Omental fat pad (tissue), 4 donors: Measurements from ENCODE around the gene KHDRBS2. TPM values are rescaled to one million over a fixed set of nuclear protein-coding genes. Genes with fewer than 3 reads are reported as not detected.

ENCODE experiments used
- ATAC-seq: fragments of 150-250 bp; one replicate; pipeline ENCODE4 v1.9.1; 2016; ENCODE audit warnings: mild to moderate bottlenecking, moderate library complexity; ENCODE audit not compliant: low FRiP score
- DNase-seq: peaks from one replicate; pipeline ENCODE4 v3.0.0-alpha.2; 2019; ENCODE audit warnings: low spot score
- CTCF ChIP-seq, 3 donors: fragments of 450-650 bp; IDR thresholded peaks; one replicate each; pipeline ENCODE4 v1.5.1; 2016 to 2017; ENCODE audit warnings: antibody characterized with exemption in 3 of 3, mild to moderate bottlenecking in 3 of 3, moderate library complexity in 2 of 3
- total RNA-seq, 4 donors: library from RNA; depleted of rRNA; stranded (reverse); fragments of >200 nt; gene quantifications; one replicate each; pipeline ENCODE4 v1.1.0, GENCODE V29; 2016

The KHDRBS2 gene
- total RNA-seq, 4 donors from 2014 or later, result 0.56 to 0.95 TPM; not detected in 2

DNA sequence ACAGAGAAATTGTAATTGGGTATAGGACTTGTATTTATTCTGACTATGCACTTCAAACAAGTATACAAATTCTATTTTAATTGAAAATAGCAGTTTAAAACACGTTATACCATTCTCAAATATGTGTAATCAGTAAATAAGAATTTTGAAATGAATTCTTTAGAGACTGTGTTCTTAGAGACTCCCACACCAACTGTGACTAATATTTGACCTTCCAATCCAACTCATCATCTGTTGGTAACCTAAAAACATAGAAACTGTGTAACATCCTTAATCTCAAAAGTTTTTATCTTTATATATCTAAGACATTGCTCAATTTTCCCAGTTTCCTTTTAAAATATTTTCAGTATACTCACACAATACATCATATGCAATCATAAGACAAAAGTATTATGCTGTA is 83.9 kb downstream of the KHDRBS2 start:
- DNase-seq (no peak), ATAC-seq (peak; percentile 59)
- TF ChIP-seq CTCF (IDR thresholded peaks at IDR 0.05), result no peak

- no peak for ATAC-seq
- no peak for TF ChIP-seq CTCF (IDR thresholded peaks at IDR 0.05)
- no peak for DNase-seq
Measured at GRCh38 chr6:62192593-62192992, 93.4 kb downstream of the KHDRBS2 start.

DNA sequence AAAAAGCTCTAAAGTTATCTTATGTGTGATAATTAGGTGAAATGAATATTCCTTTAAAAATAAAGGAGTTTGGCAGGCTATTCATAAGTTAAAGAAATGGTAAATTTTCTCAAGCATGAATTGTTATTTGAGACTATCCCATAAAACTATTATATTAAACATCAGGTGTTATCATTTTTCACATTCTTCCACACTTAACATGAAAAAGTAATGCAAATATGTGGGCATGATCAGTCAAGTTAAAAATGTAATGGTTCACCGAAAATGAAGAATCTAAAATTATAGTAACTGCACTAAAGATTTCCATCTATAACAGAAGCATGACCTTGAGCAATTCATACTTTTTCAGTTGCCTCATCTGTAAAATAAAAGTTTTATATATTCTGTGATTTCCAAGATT is 110.8 kb downstream of the KHDRBS2 start:
- no peak for ATAC-seq
- DNase-seq, result no peak
- TF ChIP-seq CTCF (IDR thresholded peaks at IDR 0.05), result no peak

DNA sequence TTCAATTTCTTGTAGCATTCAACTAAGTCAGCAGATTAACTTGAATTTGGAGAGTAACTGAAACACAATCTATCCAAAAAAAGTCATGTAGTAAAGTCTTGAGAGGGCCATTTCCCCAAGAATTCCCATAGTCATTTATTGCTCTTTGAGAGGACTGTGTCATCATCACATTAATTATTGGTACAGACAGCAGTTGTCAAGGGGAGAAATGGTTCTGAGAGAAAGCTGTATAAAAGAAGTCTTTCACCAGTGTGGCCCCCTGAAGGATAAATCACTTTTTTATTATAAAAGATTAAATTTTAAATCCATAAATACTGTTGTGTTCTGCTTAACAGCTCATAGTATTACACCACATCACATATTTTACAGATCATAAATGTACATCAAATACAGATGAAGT is 111.5 kb downstream of the KHDRBS2 start:
- no peak for TF ChIP-seq CTCF (IDR thresholded peaks at IDR 0.05)
- no peak for ATAC-seq
- DNase-seq, result no peak

DNA sequence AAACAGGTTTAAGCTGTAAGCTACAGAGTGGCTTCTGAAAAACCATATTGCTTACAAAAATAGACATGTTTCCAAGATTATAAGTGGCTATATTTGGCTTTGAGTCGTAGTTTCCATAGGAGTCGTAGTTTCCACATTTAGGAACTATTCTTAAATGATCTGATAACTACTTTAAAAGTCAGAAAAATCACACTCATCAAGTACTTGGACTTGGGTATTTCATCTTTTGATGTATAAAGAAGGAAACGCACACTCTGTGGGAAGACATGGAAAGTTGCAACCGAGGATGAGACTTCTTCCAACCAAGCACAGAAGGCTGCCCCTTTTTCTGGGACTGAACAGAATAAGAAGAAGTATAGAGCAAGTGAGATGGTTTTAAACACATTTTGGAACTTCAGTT is 118.3 kb downstream of the KHDRBS2 start:
- ATAC-seq (no peak), DNase-seq (no peak)
- no peak for TF ChIP-seq CTCF (IDR thresholded peaks at IDR 0.05)

DNA sequence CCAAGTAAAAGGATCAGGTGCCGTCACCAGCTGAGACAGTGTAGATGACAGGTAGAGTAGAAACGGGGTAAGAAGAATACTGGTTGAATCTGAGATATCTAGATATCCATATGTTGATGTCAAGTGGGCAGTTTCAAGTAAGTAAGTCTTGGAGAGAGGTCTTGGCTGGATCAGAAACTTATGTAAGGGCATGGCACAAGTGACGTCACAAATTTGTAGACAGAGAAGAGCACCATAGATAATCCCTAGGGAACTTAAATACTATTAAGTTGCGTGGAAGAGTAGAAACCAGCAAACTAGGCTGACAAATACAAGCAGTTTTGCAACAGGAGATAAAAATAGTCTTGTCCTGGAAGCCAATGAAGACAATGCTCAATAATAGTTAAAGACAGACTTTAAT is 123.2 kb downstream of the KHDRBS2 start:
- no peak for DNase-seq
- ATAC-seq, result no peak
- TF ChIP-seq CTCF (IDR thresholded peaks at IDR 0.05), result no peak

GRCh38 chr6:62152796-62153195 is 133.2 kb downstream of the KHDRBS2 start:
- ATAC-seq (no peak), DNase-seq (no peak)
- TF ChIP-seq CTCF (IDR thresholded peaks at IDR 0.05), result no peak
